NCI-H774 (cell line): ENCODE measurements around the gene PNLIP.

Source experiments
- DNase-seq: peaks from one replicate; lab custom pipeline; 2025; lab: John Stamatoyannopoulos, UW

The PNLIP gene

DNA sequence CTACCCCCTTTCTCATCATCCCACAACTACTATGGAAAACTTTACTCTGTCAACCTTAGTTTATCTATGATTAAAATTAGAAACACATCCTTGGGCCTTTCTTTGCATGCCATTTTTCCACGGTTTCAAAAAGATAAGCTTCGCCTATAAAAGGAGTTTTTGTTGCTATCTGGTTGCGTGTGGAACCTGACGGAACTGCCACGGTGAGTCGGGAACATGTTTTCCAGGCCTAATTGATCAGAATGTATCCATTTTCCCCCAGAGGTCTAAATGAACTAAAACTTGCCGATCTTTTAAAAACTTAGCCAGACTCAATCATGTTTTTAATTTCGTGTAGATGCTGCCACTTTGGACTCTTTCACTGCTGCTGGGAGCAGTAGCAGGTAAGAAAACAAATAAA lies at the start of gene PNLIP:
Gene PNLIP, plus strand, starts transcription at position 176 of the 400 bp plus-strand sequence. Its CDS starts 162 bp downstream, at position 338.
- no peak for DNase-seq

DNA sequence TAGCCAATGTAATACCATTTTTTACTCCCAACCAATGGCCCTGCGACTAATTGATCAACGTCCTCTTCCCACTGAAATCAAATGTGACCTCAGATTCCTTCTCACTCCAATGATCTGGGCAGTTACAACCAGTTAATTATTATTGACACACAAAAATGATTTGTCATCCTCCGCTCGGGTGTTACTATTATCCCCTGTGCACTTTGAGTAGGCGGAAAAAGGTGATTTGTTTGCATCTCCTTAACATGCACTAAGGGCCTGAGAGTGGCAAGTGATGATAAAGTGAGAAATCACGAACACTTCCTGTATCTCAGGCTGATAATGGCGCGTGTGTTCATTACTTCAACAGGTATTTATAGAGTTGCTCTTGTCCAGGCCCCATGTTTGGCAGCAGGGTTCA lies 40.9 kb upstream of the PNLIP start:
- no peak for DNase-seq

DNA sequence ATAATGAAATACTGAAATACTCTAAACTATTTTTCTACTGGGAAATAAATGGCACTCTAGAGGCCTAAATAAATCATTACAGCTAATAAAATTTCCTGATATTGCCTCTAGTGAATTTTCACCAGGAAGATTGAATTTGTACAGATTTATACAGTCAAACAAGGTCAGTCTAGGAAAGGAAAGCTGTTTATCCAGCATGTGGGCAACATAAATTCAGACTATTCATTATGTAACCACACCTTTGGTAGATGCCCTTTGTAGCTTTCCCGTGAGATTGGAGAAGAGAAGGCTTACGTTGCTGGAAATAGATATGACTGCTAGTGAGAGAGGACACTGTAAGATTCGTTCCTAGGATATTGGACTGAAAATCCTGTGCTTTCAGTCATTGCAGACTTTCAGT lies 35.2 kb upstream of the PNLIP start:
- no peak for DNase-seq

DNA sequence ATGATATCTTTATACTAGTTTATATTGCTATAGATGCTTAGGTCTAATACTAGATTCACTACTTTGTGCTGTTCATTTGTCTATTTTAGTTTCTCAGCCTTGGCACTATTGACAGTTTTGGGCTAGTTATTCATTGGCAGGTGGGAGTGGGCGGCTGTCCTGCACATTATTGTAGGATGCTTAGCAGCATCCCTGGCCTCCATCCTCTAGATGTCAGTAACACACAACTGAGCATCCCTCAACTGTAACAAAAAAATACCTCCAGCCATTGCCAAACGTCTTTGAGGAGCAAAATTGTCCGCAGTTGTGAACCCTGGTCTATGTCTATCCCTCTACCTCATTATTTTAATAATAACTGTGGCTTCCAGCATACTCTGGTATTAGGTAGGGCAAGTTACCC lies 34.4 kb upstream of the PNLIP start:
- no peak for DNase-seq

DNA sequence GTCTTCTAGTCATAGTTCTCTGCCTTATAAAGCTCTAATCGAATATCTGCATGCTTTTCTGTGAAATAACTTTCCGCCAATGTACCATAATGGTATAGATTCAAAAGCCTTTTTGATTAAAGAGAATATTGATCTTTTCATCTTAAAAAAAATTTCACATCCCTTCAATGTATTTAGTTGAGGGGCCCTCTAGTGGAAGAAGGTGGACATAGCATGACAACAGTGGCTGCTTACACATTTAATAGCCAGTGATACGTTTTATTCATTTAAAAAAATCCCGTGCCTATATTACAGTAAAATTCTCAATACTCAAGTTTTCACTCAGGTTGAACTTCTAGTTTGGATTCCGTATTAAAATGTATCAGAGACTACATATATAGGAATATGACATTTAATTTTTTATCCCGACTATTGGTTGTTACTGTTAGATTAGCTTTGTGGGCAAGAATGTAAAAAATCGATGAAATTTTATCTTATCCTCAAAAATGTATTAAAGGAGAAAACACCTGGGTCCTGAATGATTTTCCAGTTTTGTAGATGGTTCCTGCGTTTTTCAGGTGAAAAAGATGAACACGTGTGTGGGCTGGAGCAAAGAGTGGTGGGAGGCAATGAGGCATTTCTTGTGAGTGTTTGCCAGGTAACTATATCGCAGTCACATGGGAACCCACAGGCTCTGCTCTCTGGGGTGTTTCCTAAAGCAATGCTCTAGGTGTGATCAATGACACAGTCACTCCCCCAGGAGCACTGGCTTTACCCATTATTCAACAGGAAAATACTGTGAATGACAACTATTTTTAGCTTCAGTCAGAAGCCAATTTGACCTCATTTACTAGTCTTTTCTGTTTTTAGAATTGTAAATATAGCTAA lies 24.1 kb upstream of the PNLIP start:
- DNase-seq = no peak

DNA sequence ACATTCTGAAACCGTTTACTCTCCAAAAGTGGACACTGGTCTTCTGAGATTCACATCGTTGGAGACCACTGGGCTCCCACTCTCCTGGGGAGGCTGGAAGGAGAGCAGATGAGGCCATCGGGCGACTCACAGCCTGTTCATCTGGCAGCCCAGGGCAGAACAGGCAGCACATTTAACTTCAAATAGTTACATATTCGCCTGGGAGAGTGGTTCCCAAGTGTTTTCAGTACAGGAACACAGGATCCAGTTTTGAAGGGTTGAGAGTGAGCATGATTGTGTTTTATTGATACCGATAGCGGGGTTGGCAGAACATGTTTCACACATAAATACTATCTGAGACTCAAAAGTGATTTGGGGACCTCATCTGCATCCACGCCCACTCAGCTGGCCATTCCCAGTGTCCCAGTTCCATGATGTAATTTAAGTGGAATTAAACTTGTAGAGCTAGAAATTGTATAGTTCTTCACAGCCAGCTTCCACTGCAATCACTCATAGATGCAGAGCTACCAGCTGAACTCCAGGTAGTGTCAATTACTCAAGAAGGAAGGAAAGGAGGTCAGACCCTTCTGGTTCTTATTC lies 22.8 kb upstream of the PNLIP start:
- DNase-seq = no peak

DNA sequence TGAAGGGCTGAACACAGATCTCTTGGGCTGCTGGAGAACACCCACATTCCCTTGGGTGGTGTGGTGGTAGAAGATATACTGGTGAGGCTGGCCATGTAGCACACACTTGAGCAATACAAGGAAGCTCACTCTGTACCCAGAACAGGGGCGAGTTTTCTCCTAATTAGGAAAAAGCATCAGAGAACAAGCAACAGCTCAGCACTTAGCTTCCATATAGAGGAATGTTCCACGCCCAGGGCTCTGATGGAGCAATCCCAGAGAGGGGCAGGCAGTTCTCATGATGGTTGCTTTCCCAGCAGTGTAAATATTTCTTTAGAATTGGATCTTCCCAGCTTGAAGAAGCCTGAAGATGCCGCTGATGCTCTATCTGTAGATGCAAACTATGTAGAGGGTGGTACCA lies 21.0 kb upstream of the PNLIP start:
- DNase-seq = no peak

DNA sequence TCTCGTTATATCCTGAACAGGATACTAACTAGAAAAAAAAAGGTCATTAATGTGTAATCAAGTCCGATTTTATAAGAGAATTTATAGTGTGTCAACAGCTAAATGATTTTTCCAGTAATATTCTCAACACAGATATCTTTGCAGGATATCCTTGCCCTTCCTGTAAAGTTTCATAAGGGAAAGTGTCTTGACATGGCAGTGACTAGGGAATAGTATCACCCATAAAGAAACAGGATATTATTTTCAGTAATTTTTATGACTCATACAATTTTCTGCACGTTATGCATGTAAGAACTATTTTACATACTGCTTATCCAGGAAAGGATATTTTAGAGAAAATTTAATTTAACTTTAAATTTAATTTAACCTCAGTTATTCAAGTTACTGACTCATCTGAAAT lies 19.5 kb upstream of the PNLIP start:
- DNase-seq = no peak

DNA sequence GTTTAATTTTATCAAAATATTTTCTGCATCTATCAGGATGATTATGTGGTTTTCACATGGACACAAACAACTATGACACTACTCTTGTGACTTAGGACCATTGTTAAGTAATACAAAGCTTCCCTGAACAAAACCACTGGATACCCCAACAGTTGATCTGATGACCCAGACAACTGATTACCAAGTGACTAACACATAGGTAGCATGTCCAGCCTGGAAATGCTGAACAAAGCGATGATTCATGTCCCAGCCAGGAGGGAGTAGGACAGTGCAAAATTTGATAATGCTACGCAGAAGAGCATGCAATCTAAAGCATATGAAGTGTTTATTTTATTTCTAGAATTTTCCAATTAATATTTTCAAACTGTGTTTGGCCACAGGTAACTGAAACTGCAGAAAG lies 8.9 kb upstream of the PNLIP start:
- DNase-seq = no peak

DNA sequence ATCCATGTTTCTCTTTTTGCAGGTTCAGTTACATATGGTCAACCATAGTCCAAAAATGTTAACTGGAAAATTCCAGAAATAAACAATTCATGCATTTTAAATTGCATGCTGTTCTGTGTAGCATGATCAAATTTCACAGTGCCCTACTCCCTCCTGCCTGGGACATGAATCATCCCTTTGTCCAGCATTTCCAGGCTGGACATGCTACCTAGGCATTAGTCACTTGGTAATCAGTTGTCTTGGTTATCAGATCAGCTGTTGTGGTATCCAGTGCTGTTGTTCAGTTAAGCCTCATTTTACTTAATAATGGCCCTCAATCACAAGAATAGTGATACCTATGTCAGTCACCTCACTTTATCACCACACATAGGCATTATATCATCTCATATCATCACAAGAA lies 7.3 kb upstream of the PNLIP start:
- no peak for DNase-seq

DNA sequence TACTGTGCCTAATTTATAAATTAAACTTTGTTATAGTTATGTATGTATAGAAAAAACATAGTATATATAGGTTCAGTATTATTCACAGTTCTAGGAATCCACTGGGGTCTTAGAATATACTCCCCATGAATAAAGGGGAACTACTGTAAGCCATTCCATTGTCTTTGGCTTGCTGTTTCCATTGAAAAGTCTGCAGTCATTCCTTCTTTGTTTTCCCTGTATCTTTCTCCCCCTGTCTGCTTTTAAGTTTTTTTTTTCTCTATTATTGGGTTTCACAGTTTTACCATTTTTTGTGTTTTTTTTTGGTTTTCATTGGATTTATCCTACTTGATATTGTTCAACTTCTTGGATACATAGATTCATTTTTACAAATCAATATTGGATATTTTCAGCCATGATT lies 6.7 kb upstream of the PNLIP start:
- no peak for DNase-seq

DNA sequence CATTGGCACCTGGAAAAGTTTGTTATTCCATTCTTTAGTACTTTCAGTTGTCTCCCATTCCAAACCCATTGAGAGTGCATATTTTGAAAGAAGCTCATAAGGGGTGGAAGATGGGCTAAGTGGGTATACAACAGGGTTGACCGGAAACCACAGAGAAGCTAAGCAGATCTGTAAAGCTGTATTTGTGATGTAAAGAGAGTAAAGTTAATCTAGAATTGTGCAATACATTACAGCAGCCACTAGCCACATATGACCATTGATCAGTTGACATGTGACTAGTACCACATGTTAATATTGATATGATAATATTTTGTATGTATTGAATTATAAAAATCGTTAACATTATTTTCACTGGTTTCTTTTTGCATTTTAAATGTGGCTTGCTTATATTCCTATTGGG lies 4.9 kb upstream of the PNLIP start:
- DNase-seq = no peak

DNA sequence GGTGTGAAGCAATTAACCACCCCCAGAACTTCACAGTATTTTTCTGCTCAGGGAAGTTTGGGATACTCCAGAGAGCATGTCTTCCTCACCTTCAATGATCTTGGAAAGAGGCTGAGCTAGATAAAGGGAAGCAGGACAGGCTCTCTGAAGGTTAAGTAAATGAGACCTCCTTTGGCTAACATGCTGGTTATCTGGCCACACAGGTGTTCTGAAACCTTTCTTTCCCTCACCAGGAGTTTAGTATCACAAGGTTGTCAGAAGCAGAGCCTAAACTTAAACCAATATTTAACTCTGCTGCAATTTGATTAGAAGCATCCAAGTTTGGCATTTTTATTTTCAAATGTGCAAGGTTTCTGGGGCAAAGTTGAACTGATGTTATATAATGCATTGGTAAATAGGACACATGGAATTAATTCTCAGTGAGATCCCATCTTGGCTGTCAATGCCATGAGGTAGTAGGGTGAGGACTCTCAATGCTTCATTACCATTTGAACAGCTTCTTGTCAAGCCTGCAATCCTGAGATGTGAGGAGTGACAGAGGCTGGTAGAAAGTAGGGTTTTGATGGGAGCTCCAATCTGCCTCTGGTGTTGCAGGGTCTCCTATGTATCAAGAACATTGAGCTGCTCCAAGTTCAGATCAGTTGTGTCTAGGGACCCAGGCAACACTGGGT lies 3.6 kb upstream of the PNLIP start:
- no peak for DNase-seq

DNA sequence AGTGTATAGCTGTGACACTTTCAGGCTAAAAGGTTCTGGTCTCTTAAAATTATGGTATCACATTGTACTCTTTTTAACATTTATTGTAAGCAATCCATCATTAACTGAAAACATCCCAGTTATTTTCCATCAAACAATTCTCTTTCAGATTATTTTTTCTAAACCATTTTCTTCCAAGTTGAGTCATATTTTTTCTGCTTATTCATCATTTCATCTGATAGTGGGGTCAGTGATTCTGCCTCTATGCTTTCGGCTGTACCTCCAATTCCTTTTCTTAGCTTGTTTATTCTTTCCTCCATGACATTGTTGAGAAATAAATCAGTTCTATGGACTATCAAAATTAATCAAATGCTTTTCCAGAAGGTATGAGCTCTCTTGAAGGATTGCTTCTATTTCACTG lies 609 bp upstream of the PNLIP start:
- DNase-seq = no peak

DNA sequence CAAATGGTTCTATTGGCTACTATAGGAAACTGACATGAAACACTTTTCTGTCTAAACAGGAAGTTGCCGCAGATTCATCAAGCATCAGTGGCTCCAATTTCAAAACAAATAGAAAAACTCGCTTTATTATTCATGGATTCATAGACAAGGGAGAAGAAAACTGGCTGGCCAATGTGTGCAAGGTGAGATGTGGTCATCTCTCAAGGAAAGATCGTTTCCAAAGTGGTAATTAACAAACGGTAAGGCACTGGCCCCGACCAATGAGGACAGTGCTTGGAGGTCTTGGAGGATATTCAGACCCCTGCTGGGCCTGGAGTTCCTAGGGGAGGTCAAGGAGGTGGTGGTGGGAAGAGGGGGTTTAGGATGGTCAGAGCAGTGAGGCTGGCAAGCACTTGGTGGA lies 2.6 kb downstream of the PNLIP start:
- no peak for DNase-seq

DNA sequence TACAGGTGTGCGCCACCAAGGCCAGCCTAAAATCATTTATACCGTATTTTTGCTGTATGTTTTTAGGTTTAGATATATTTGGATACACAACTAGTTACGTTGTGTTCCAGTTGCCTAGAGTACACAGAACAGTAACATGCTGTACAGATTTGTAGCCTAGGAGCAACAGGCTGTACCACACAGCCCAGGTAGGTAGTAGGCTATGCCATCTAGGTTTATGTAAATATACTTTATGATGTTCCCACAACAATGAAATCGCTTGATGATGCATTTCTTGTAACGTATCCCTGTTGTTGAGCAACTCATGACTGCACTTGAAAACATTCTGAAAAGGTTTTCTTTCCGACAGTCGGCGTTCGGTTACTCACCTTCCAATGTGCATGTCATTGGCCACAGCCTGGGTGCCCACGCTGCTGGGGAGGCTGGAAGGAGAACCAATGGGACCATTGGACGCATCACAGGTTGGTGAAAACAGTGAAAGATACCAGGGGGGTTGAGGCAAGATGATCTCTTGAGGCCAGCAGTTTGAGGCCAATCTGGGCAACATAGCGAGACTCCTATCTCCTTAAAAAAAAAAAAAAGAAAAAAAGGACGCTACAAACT lies 7.7 kb downstream of the PNLIP start:
- DNase-seq = no peak

DNA sequence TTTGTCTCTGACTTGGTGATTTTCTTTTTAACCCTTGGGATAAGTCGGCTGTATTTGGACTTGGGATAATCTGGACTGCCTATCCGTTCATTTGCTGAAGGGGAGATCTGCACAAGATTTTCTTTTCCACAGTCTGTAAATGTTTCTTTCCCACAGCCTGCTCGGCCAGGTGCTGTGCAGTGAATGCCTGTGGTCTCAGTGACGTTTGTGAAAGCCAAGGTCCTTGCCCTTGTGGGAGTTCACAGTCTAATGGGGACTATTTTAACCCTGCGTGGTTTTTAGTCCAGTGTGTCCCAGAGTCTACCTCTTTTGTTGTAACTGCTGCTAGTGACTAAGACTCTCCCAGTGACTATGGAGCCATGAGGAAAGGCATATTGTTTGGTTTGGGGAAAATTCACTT lies 8.9 kb downstream of the PNLIP start:
- no peak for DNase-seq

DNA sequence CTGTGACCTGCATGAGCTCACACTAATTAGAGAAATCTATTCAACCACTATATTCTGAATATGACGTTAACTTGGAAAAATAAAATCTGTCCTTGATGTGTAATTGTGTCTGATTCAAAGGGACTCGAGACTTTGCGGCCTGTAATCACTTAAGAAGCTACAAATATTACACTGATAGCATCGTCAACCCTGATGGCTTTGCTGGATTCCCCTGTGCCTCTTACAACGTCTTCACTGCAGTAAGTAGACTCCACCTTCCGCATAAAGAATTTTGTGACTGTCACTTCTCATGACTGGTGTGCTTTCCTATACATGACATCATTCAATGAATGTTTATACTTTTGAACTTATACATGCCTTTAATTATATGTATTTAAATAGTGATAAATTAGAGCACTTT lies 10.1 kb downstream of the PNLIP start:
- DNase-seq = no peak

DNA sequence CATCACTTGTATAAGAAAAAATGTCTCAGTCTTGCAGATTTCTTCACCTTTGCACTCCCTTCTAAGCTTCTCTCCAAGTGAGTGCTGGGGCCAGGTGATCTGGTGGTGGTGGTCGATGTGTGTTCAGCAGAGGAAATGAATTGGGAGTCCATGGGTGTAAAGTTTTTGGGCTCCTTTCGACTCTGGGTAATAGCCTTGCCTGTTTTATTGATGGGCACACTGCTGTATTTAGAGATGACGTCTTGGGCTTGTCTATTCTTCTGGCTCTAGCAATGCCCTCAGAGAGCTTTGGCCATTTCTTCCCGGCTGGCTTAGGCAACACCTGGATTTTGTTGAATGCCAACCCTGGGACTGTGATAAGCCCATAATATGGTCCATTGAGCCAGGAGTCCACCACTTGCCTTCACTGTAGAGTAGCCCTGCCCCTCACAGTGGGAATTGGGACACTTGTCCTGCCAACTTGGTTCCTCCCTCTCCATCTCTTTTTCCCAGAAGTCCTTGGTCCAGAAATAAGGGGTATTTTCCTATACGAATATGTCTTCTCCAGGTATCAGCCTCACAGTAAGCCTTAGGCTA lies 11.7 kb downstream of the PNLIP start:
- DNase-seq = no peak

DNA sequence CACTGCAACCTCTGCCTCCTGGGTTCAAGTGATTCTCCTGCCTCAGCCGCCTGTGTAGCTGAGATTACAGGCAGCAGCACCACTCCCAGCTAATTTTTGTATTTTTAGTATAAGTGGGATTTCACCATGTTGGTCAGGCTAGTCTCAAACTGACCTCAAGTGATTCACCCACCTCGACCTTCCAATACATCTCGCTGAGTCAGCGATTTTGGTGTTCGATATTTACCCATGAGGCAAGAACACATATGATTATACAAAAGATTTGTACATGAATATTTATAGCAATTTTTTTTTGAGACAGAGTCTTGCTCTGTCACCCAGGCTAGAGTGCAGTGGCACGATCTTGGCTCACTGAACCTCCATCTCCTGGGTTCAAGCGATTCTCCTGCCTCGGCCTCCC lies 19.8 kb downstream of the PNLIP start:
- no peak for DNase-seq

DNA sequence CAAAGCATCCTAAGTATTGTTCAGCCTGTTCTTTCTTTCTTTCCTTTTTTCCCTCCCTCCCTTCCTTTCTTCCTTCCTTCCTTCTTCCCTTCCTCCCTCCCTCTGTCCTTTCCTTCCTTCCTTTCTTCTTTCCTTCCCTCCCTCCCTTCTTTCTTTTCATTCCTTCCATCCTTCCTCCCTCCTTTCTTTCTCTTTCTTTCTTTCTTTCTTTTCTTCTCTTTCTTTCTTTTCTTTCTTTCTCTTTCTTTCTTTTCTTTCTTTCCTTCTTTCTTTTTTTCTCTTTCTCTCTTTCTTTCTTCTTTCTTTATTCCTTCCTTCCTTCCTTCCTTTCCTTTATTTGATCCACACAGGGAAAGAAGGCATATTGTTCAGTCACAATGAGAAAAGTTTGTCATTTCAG lies 21.2 kb downstream of the PNLIP start:
- DNase-seq = no peak

DNA sequence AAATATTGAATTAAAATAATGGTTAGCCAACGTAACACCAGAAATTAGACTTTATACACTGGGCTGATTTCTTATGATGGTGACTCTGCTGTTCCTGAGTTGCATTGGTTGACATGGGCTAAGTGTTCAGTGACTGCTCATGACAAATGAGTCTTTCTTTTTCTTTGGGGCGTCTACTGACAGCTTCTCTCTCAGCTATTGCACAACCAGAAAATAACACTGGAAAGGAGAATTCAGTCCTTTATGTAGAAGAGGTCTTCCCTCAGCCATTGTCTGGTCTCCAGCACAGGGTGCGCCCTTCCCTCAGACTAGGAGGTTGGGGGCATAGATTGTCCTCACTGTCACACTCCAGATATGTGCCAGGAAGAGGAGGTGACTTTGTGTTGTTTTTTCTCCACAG lies 21.6 kb downstream of the PNLIP start:
- no peak for DNase-seq

DNA sequence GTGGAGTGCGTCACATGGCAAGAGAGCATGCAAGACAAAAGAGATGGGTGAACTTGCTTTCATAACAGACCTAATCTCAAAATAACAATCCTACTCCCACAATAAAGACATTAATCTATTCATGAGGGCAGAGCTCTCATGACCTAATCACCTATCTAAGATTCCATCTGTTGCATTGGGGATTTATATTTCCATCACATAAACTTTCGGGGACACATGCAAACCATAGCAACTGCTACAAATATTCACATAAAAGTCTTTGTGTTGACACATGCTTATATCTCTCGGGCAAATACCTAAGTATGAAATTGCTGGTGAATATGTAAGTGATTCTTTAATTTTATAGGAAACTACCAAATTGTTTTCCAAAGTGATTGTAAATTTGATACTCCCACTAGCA lies 29.1 kb downstream of the PNLIP start:
- DNase-seq = no peak
